HepG2 (cell line): ENCODE results near the gene CACNG8. TPM values are rescaled to one million over a fixed set of nuclear protein-coding genes. Genes with fewer than 3 reads are reported as not detected.

ENCODE experiments used
- ATAC-seq: fragments of 200-7000 bp; cut with Tn5 transposase; 3 replicates; pipeline ENCODE4 v1.9.1; 2020; ENCODE audit warnings: mild to moderate bottlenecking, moderate library complexity
- BruUV-seq: library from RNA; stranded (reverse); fragments of 400-500 nt; replicated peaks from 2 replicates; lab custom pipeline; 2021; lab: Mats Ljungman, UMichigan
- CTCF ChIA-PET: fragments of 300-600 bp; formaldehyde crosslinking; extraction: SDS; loops from one replicate; lab custom pipeline; 2021; ENCODE audit warnings: low total read pairs, inconsistent platforms, low intra/inter-chr PET ratio; lab: Yijun Ruan, JAX
- POLR2A ChIA-PET: fragments of 350-600 bp; sonication (Branson Sonifier 250); formaldehyde crosslinking; loops from one replicate; lab custom pipeline; 2020; ENCODE audit warnings: antibody characterized with exemption, inconsistent platforms; lab: Yijun Ruan, JAX
- DNase-seq: peaks from one replicate; pipeline ENCODE4 v3.0.0-alpha.2; 2015; ENCODE audit warnings: low spot score
- FAIRE-seq: peaks from 3 replicates; lab custom pipeline; 2011; peaks lifted over from hg19 to GRCh38; lab: Jason Lieb, UNC
- H2AFZ ChIP-seq: one replicate; pipeline ENCODE4 v1.6.1; 2011; ENCODE audit warnings: low read length, inconsistent platforms
- H3K27ac ChIP-seq: fragments of 300-600 bp; 3 replicates; pipeline ENCODE4 v1.8.0; 2011; ENCODE audit warnings: mixed run types, mild to moderate bottlenecking, mixed read lengths, low read length, inconsistent platforms; ENCODE audit not compliant: insufficient read depth; ENCODE audit errors: extremely low read length
- H3K27me3 ChIP-seq, 2 experiments: fragments of 200-600 bp in 1 of 2; 2 replicates in 1 of 2; 3 replicates in 1 of 2; pipeline versions ENCODE4 v1.6.0 to v1.8.0; 2011; ENCODE audit warnings: low read length in 2 of 2, mild to moderate bottlenecking in 2 of 2, moderate library complexity in 2 of 2, inconsistent platforms in 1 of 2; ENCODE audit not compliant: insufficient read depth in 2 of 2, control insufficient read depth in 1 of 2
- H3K36me3 ChIP-seq, 2 experiments: fragments of 200-600 bp in 1 of 2; replicated peaks in 1 of 2; 2 replicates in 1 of 2; 3 replicates in 1 of 2; pipeline versions ENCODE4 v1.5.1 to v1.8.0; 2011; ENCODE audit warnings: low read length in 2 of 2, inconsistent platforms in 1 of 2; ENCODE audit not compliant: insufficient read depth in 2 of 2, control insufficient read depth in 1 of 2
- H3K4me1 ChIP-seq: 2 replicates; pipeline ENCODE4 v1.5.1; 2012; ENCODE audit warnings: low read length, inconsistent platforms; ENCODE audit not compliant: insufficient read depth
- H3K4me2 ChIP-seq: 2 replicates; pipeline ENCODE4 v1.6.0; 2011; ENCODE audit warnings: low read depth, low read length, inconsistent platforms
- H3K4me3 ChIP-seq, 3 experiments: fragments of 200-600 bp in 1 of 3; sonication (generic), shearing (Covaris generic) in 1 of 3; replicated peaks in 1 of 3; 2 replicates each; pipeline ENCODE4 v1.5.1; 2011 to 2016; ENCODE audit warnings: low read length in 3 of 3, inconsistent platforms in 2 of 3, low read depth in 2 of 3, mild to moderate bottlenecking in 2 of 3, control low read depth in 1 of 3, mixed read lengths in 1 of 3; ENCODE audit not compliant: insufficient read depth in 1 of 3
- H3K79me2 ChIP-seq: one replicate; pipeline ENCODE4 v1.6.1; 2011; ENCODE audit warnings: low read length, inconsistent platforms; ENCODE audit not compliant: insufficient read depth
- H3K9ac ChIP-seq: 2 replicates; pipeline ENCODE4 v1.6.0; 2011; ENCODE audit warnings: mild to moderate bottlenecking, low read depth, low read length, inconsistent platforms; ENCODE audit not compliant: insufficient read depth
- H3K9me3 ChIP-seq: 2 replicates; pipeline ENCODE4 v1.5.1; 2012; ENCODE audit warnings: mild to moderate bottlenecking, low read length
- H4K20me1 ChIP-seq: 2 replicates; pipeline ENCODE4 v1.6.0; 2011; ENCODE audit warnings: inconsistent platforms, mild to moderate bottlenecking, low read length, moderate library complexity; ENCODE audit not compliant: insufficient read depth
- ESRRA ChIP-seq: sonication (generic); formaldehyde crosslinking; IDR thresholded peaks from 2 replicates; pipeline ENCODE4 v1.5.1; 2020; ENCODE audit warnings: mild to moderate bottlenecking, low read depth, missing genetic modification reagents
- MIER3 ChIP-seq: IDR thresholded peaks from 2 replicates; pipeline ENCODE4 v1.6.1; 2016; ENCODE audit warnings: missing compliant biosample characterization, borderline replicate concordance
- RARG ChIP-seq: sonication (generic); formaldehyde crosslinking; IDR thresholded peaks from 2 replicates; pipeline ENCODE4 v1.4.0; 2020; ENCODE audit warnings: low read depth, mild to moderate bottlenecking, missing genetic modification reagents
- ZNF17 ChIP-seq: sonication (generic); formaldehyde crosslinking; IDR thresholded peaks from 2 replicates; pipeline ENCODE4 v1.5.0; 2020; ENCODE audit warnings: mild to moderate bottlenecking, missing genetic modification reagents
- ZNF225 ChIP-seq: sonication (generic); formaldehyde crosslinking; IDR thresholded peaks from 2 replicates; pipeline ENCODE4 v1.4.0; 2020; ENCODE audit warnings: mild to moderate bottlenecking, missing genetic modification reagents
- ZNF235 ChIP-seq: sonication (generic); formaldehyde crosslinking; IDR thresholded peaks from 2 replicates; pipeline ENCODE4 v1.8.1; 2023; ENCODE audit warnings: mild to moderate bottlenecking, missing genetic modification reagents, borderline replicate concordance
- ZNF329 ChIP-seq: sonication (generic); formaldehyde crosslinking; IDR thresholded peaks from 2 replicates; pipeline ENCODE4 v1.9.0; 2021; ENCODE audit warnings: low read depth, mild to moderate bottlenecking, missing genetic modification reagents
- ZNF354B ChIP-seq: sonication (generic); formaldehyde crosslinking; IDR thresholded peaks from 2 replicates; pipeline ENCODE4 v1.8.0; 2022; ENCODE audit warnings: mild to moderate bottlenecking, missing genetic modification reagents
- ZNF670 ChIP-seq: sonication (generic); formaldehyde crosslinking; IDR thresholded peaks from 2 replicates; pipeline ENCODE4 v1.8.0; 2022; ENCODE audit warnings: mild to moderate bottlenecking, missing genetic modification reagents, borderline replicate concordance
- ZNF775 ChIP-seq: sonication (generic); formaldehyde crosslinking; IDR thresholded peaks from 2 replicates; pipeline ENCODE4 v1.4.0; 2020; ENCODE audit warnings: missing genetic modification reagents, mild to moderate bottlenecking, moderate library complexity, borderline replicate concordance
- WGBS: methylation state at CpG from one replicate; pipeline ENCODE4 v1.1.6; 2017; ENCODE audit warnings: low lambda C conversion rate; 5-methylcytosine and 5-hydroxymethylcytosine counted together
- in situ Hi-C: cut with HindIII; loops from 2 replicates; pipeline ENCODE4 v1.10.0; 2017; ENCODE audit warnings: low pct_unique_long_range_greater_than_20kb; ENCODE audit not compliant: extremely low pct_ligation_motif_present
- intact Hi-C: fragments of 100-400 bp; cut with micrococcal nuclease; formaldehyde crosslinking; loops from one replicate; pipeline ENCODE4 v1.10.0; 2022; ENCODE audit not compliant: unreplicated experiment
- polyA plus RNA-seq, 8 experiments: library from polyadenylated mRNA; depleted of rRNA in 3 of 8; stranded (reverse) in 7 of 8; unstranded in 1 of 8; fragments of >200 nt; fragmentation: Illumina TruSeq in 4 of 8; extraction: Trizol in 4 of 8; gene quantifications; 2 replicates each; pipeline versions ENCODE4 v1.2.1 to v1.2.3, GENCODE V29; 2011 to 2016; ENCODE audit warnings: low read depth in 4 of 8, missing spikeins in 1 of 8, mixed read lengths in 1 of 8; ENCODE audit not compliant: insufficient read depth in 1 of 8
- total RNA-seq, 5 experiments: library from RNA; depleted of rRNA; stranded (reverse); fragments of >200 nt; fragmentation: Illumina TruSeq; extraction: Trizol; gene quantifications; 2 replicates each; pipeline ENCODE4 v1.2.3, GENCODE V29; 2016; ENCODE audit warnings: low read depth in 1 of 5
- TF ChIP-seq, protein P1 (sequence below): sonication (generic); formaldehyde crosslinking; IDR thresholded peaks from 2 replicates; pipeline ENCODE4 v1.4.0; 2020; ENCODE audit warnings: mild to moderate bottlenecking, missing genetic modification reagents
- TF ChIP-seq, protein P2 (sequence below): sonication (generic); formaldehyde crosslinking; IDR thresholded peaks from 2 replicates; pipeline ENCODE4 v1.4.0; 2020; ENCODE audit warnings: missing genetic modification reagents

Gene CACNG8
- total and polyA plus RNA-seq, 2 of the 13 experiments (the other 11 are each of a cell fraction or from before 2014, with no cell fraction given), result not detected

DNA sequence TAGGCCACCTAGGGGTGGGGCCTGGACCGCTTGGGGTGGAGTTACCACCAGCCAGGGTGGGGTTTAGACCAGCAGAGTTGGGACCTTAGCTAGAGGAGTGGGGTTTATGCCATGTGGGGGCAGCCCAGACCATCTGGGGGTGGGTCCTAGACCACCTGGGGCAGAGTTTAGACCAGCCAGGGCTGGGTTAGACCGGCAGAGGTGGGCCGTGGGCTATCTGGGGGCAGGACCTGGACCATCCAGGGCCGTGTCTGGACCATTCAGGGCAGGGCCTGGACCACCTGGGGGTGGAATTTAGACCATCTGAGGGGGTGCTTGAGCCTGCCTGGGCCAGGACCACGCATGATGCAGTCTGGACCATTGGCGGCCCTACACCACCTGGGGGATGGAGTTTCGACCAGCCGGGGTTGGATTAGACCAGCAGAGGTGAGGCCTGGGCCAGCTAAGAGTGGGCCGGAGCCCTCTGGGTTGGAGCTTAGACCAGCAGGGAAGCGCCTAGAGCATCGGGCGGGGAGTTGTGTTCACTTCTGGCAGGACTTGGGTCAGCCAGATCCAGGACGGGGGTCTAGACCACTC lies 18.7 kb downstream of the CACNG8 start (continued):
- TF ChIP-seq ZNF235 (CRISPR knock-in tag) (no peak), ZNF354B (CRISPR knock-in tag) (no peak), RARG (CRISPR knock-in tag) (no peak), ZNF329 (CRISPR knock-in tag) (no peak)
- TF ChIP-seq, protein P1, sequence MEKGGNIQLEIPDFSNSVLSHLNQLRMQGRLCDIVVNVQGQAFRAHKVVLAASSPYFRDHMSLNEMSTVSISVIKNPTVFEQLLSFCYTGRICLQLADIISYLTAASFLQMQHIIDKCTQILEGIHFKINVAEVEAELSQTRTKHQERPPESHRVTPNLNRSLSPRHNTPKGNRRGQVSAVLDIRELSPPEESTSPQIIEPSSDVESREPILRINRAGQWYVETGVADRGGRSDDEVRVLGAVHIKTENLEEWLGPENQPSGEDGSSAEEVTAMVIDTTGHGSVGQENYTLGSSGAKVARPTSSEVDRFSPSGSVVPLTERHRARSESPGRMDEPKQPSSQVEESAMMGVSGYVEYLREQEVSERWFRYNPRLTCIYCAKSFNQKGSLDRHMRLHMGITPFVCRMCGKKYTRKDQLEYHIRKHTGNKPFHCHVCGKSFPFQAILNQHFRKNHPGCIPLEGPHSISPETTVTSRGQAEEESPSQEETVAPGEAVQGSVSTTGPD (CRISPR knock-in tag), result no peak
- TF ChIP-seq, protein P2, sequence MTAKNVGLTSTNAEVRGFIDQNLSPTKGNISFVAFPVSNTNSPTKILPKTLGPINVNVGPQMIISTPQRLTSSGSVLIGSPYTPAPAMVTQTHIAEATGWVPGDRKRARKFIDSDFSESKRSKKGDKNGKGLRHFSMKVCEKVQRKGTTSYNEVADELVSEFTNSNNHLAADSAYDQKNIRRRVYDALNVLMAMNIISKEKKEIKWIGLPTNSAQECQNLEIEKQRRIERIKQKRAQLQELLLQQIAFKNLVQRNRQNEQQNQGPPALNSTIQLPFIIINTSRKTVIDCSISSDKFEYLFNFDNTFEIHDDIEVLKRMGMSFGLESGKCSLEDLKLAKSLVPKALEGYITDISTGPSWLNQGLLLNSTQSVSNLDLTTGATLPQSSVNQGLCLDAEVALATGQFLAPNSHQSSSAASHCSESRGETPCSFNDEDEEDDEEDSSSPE, result no peak

DNA sequence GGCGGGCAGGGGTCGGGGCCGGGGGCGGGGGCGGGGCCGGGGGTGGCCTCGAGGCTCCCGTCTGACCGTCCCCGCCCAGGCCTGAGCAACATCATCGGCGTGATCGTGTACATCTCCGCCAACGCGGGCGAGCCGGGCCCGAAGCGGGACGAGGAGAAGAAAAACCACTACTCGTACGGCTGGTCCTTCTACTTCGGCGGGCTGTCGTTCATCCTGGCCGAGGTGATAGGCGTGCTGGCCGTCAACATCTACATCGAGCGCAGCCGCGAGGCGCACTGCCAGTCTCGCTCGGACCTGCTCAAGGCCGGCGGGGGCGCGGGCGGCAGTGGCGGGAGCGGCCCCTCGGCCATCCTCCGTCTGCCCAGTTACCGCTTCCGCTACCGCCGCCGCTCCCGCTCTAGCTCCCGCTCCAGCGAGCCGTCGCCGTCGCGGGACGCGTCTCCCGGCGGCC lies 19.3 kb downstream of the CACNG8 start:
- in situ Hi-C loops, result no loop called here
- H2AFZ ChIP-seq, result no peak overlapping the region
- CTCF ChIA-PET, result no interaction called here

More for the DNA sequence above, 19.3 kb downstream of the CACNG8 start:
- H3K9ac ChIP-seq, result no peak overlapping the region
- POLR2A ChIA-PET, result no interaction called here
- no peaks in the 10 kb centered on the region for H3K79me2 ChIP-seq
- no peaks in the 10 kb centered on the region for H3K9me3 ChIP-seq
- WGBS, result 91% methylated on average over 49 of the region's 62 CpGs
- no peak overlapping the region for H3K4me2 ChIP-seq
- H3K27ac ChIP-seq, result no peak overlapping the region
- no peak for ATAC-seq
- DNase-seq, result no peak
- TF ChIP-seq ESRRA (CRISPR knock-in tag) (no peak), ZNF225 (CRISPR knock-in tag) (no peak), ZNF670 (CRISPR knock-in tag) (no peak), MIER3 (CRISPR knock-in tag) (no peak), ZNF17 (CRISPR knock-in tag) (no peak), ZNF775 (CRISPR knock-in tag) (no peak)
- H3K27me3 ChIP-seq, result peaks cover 3 to 20% of the 10 kb centered on the region in 2 experiments; a peak in 2 of 5 replicates
- no peaks in the 10 kb centered on the region for H4K20me1 ChIP-seq
- H3K4me1 ChIP-seq, result no peaks in the 10 kb centered on the region
- no TSS peak for BruUV-seq
- no peaks in the 10 kb centered on the region for H3K36me3 ChIP-seq
- FAIRE-seq, result no peak
- H3K4me3 ChIP-seq, result no peak overlapping the region
- intact Hi-C loops, result no loop called here
